ENCODE results near the gene POLR1A. TPM values are rescaled to one million over a fixed set of nuclear protein-coding genes. Genes with fewer than 3 reads are reported as not detected.
"Not testable (repeated sequence)": the region's sequence is repeated elsewhere in the genome, so short reads cannot be mapped to it uniquely, and the experiment has no call there.

Gene POLR1A
- polyA plus RNA-seq, 3 donors: 20.1 to 21.6 (median 21.0) TPM

GRCh38 chr2:85995648-85996529 is 109.8 kb downstream of the POLR1A start:
- no peak for DNase-seq (ENCODE audit: extremely low read depth in 1 of 11, low read depth in 9 of 11, low spot score in 4 of 11)

GRCh38 chr2:85994897-85995647 is 110.6 kb downstream of the POLR1A start:
- DNase-seq (ENCODE audit: extremely low read depth in 1 of 11, low read depth in 9 of 11, low spot score in 4 of 11): no peak

GRCh38 chr2:85994421-85994777 is 111.3 kb downstream of the POLR1A start:
- no peak for DNase-seq (ENCODE audit: extremely low read depth in 1 of 11, low read depth in 9 of 11, low spot score in 4 of 11)

GRCh38 chr2:85992611-85993010 is 113.1 kb downstream of the POLR1A start:
- no peak for DNase-seq (ENCODE audit: extremely low read depth in 1 of 11, low read depth in 9 of 11, low spot score in 4 of 11)

GRCh38 chr2:85992053-85992452 is 113.6 kb downstream of the POLR1A start:
- not testable (repeated sequence) for DNase-seq (ENCODE audit: extremely low read depth in 1 of 11, low read depth in 9 of 11, low spot score in 4 of 11)

- DNase-seq (ENCODE audit: extremely low read depth in 1 of 11, low read depth in 9 of 11, low spot score in 4 of 11): no peak
These were observed 115.6 kb downstream of the POLR1A start for GRCh38 chr2:85990084-85990483.

GRCh38 chr2:85989288-85989865 is 116.3 kb downstream of the POLR1A start:
- no peak for DNase-seq (ENCODE audit: extremely low read depth in 1 of 11, low read depth in 9 of 11, low spot score in 4 of 11)

- no peak for DNase-seq (ENCODE audit: extremely low read depth in 1 of 11, low read depth in 9 of 11, low spot score in 4 of 11)
These were observed 116.8 kb downstream of the POLR1A start for GRCh38 chr2:85988914-85989270.

- no peak for DNase-seq (ENCODE audit: extremely low read depth in 1 of 11, low read depth in 9 of 11, low spot score in 4 of 11)
These were observed 117.3 kb downstream of the POLR1A start for GRCh38 chr2:85988175-85988913.

GRCh38 chr2:85987266-85988174 is 118.2 kb downstream of the POLR1A start:
- DNase-seq (ENCODE audit: extremely low read depth in 1 of 11, low read depth in 9 of 11, low spot score in 4 of 11): no peak

GRCh38 chr2:85986121-85986520 is 119.6 kb downstream of the POLR1A start:
- no peak for DNase-seq (ENCODE audit: extremely low read depth in 1 of 11, low read depth in 9 of 11, low spot score in 4 of 11)

- no peak for DNase-seq (ENCODE audit: extremely low read depth in 1 of 11, low read depth in 9 of 11, low spot score in 4 of 11)
These were observed 120.9 kb downstream of the POLR1A start for GRCh38 chr2:85984788-85985187.

- DNase-seq (ENCODE audit: extremely low read depth in 1 of 11, low read depth in 9 of 11, low spot score in 4 of 11): no peak
These were observed 121.9 kb downstream of the POLR1A start for GRCh38 chr2:85983766-85984165.

GRCh38 chr2:85981579-85982247 is 124.0 kb downstream of the POLR1A start:
- DNase-seq (ENCODE audit: extremely low read depth in 1 of 11, low read depth in 9 of 11, low spot score in 4 of 11): no peak

GRCh38 chr2:85978883-85979780 is 126.6 kb downstream of the POLR1A start:
- DNase-seq (ENCODE audit: extremely low read depth in 1 of 11, low read depth in 9 of 11, low spot score in 4 of 11): no peak

- DNase-seq (ENCODE audit: extremely low read depth in 1 of 11, low read depth in 9 of 11, low spot score in 4 of 11): no peak
These were observed 129.4 kb downstream of the POLR1A start for GRCh38 chr2:85976106-85976920.

Measured in renal cortex interstitium (tissue), 11 donors.